Measurements from ENCODE around the gene ARHGEF2. TPM values are rescaled to one million over a fixed set of nuclear protein-coding genes. Genes with fewer than 3 reads are reported as not detected.

The ARHGEF2 gene
- total RNA-seq, 1 experiment from 2014 or later: 69.5 TPM

GRCh38 chr1:155904261-155904660, 74.1 kb downstream of the ARHGEF2 start (continued):
- TF ChIP-seq ZNF396 (CRISPR knock-in tag; IDR thresholded peaks at IDR 0.05; ENCODE audit: borderline replicate concordance) (no peak), NR2C2 (CRISPR knock-in tag; IDR thresholded peaks at IDR 0.05) (no peak), SMAD3 (CRISPR knock-in tag; IDR thresholded peaks at IDR 0.05; ENCODE audit: borderline replicate concordance) (no peak), CREB1 (CRISPR knock-in tag; IDR thresholded peaks at IDR 0.05) (no peak), TP53 (CRISPR knock-in tag; IDR thresholded peaks at IDR 0.05) (no peak), E2F4 (CRISPR knock-in tag; IDR thresholded peaks at IDR 0.05; ENCODE audit: borderline replicate concordance, low read depth) (no peak), ARID4B (CRISPR knock-in tag; IDR thresholded peaks at IDR 0.05; ENCODE audit: borderline replicate concordance) (no peak), JAZF1 (CRISPR knock-in tag; IDR thresholded peaks at IDR 0.05) (no peak), MYBL2 (CRISPR knock-in tag; IDR thresholded peaks at IDR 0.05) (no peak), NFYB (CRISPR knock-in tag; conservative IDR thresholded peaks at IDR 0.05; ENCODE audit: low read depth) (no peak), MLX (CRISPR knock-in tag; IDR thresholded peaks at IDR 0.05) (no peak), RORB (CRISPR knock-in tag; IDR thresholded peaks at IDR 0.05) (no peak), RELA (CRISPR knock-in tag; IDR thresholded peaks at IDR 0.05; ENCODE audit: borderline replicate concordance) (no peak)

- H3K27ac Mint-ChIP-seq: no peak overlapping the region
- ChIA-PET POLR2A (no interaction called here), CTCF (no interaction called here)
- no peaks in the 10 kb centered on the region for H3K9me3 Mint-ChIP-seq
- H3K36me3 Mint-ChIP-seq: peaks cover 64% of the 10 kb centered on the region
- H3K27me3 Mint-ChIP-seq (ENCODE audit: low read depth): no peaks in the 10 kb centered on the region
- no peaks in the 10 kb centered on the region for H3K4me1 Mint-ChIP-seq
- DNase-seq (ENCODE audit: low spot score) (no peak), ATAC-seq (no peak)
- no peak overlapping the region for H3K4me3 Mint-ChIP-seq
- TF ChIP-seq JAZF1 (CRISPR knock-in tag; IDR thresholded peaks at IDR 0.05): no peak
- TF ChIP-seq AR (CRISPR knock-in tag; IDR thresholded peaks at IDR 0.05): no peak
- no peak for TF ChIP-seq ELF4 (CRISPR knock-in tag; IDR thresholded peaks at IDR 0.05; ENCODE audit: low read depth)
- no peak for TF ChIP-seq HMGXB4 (CRISPR knock-in tag; IDR thresholded peaks at IDR 0.05)
- no peak for TF ChIP-seq RELA (CRISPR knock-in tag; IDR thresholded peaks at IDR 0.05; ENCODE audit: borderline replicate concordance)
- TF ChIP-seq ZNF532 (CRISPR knock-in tag; IDR thresholded peaks at IDR 0.05; ENCODE audit: borderline replicate concordance): no peak
- no peak for TF ChIP-seq ZNF416 (CRISPR knock-in tag; IDR thresholded peaks at IDR 0.05)
- TF ChIP-seq TEAD1 (CRISPR knock-in tag; IDR thresholded peaks at IDR 0.05): no peak
- no peak for TF ChIP-seq NR2C2 (CRISPR knock-in tag; IDR thresholded peaks at IDR 0.05)
- TF ChIP-seq MAX (CRISPR knock-in tag; IDR thresholded peaks at IDR 0.05): no peak
- TF ChIP-seq RORB (CRISPR knock-in tag; IDR thresholded peaks at IDR 0.05): no peak
- TF ChIP-seq NFE2L1 (CRISPR knock-in tag; IDR thresholded peaks at IDR 0.05): no peak
Measured at GRCh38 chr1:155900161-155900560, 78.2 kb downstream of the ARHGEF2 start.
